Measurements from ENCODE around the gene ERG.

ERG gene

GRCh38 chr21:38389354-38389676 is 109.0 kb downstream of the ERG start:
- Histone ChIP-seq H3K27ac (ENCODE audit: low read depth, low read length) (no peak overlapping the region), H3K9me3 (ENCODE audit: control insufficient read depth in 1 of 2, low read length in 2 of 2) (no peaks in the 10 kb centered on the region), H3K27me3 (ENCODE audit: control insufficient read depth in 1 of 2, insufficient read depth in 2 of 2, low read length in 2 of 2) (peaks cover 3 to 4% of the 10 kb centered on the region in 2 donors), H3K36me3 (ENCODE audit: control insufficient read depth in 1 of 2, insufficient read depth in 2 of 2, low read length in 2 of 2) (no peaks in the 10 kb centered on the region), H3K9ac (ENCODE audit: low read depth in 1 of 2, low read length in 2 of 2) (no peak overlapping the region), H3K4me1 (ENCODE audit: control insufficient read depth in 1 of 2, insufficient read depth in 2 of 2, low read length in 2 of 2) (no peaks in the 10 kb centered on the region), H3K4me3 (ENCODE audit: low read depth in 1 of 2, low read length in 2 of 2) (no peak overlapping the region)

GRCh38 chr21:38388647-38389353 is 109.5 kb downstream of the ERG start:
- H3K9ac ChIP-seq (ENCODE audit: low read depth in 1 of 2, low read length in 2 of 2) = no peak overlapping the region
- H3K27me3 ChIP-seq (ENCODE audit: control insufficient read depth in 1 of 2, insufficient read depth in 2 of 2, low read length in 2 of 2) = peaks cover 3 to 4% of the 10 kb centered on the region in 2 donors
- no peak overlapping the region for H3K4me3 ChIP-seq (ENCODE audit: low read depth in 1 of 2, low read length in 2 of 2)
- no peaks in the 10 kb centered on the region for H3K36me3 ChIP-seq (ENCODE audit: control insufficient read depth in 1 of 2, insufficient read depth in 2 of 2, low read length in 2 of 2)
- H3K27ac ChIP-seq (ENCODE audit: low read depth, low read length) = no peak overlapping the region
- no peaks in the 10 kb centered on the region for H3K9me3 ChIP-seq (ENCODE audit: control insufficient read depth in 1 of 2, low read length in 2 of 2)
- no peaks in the 10 kb centered on the region for H3K4me1 ChIP-seq (ENCODE audit: control insufficient read depth in 1 of 2, insufficient read depth in 2 of 2, low read length in 2 of 2)

DNA sequence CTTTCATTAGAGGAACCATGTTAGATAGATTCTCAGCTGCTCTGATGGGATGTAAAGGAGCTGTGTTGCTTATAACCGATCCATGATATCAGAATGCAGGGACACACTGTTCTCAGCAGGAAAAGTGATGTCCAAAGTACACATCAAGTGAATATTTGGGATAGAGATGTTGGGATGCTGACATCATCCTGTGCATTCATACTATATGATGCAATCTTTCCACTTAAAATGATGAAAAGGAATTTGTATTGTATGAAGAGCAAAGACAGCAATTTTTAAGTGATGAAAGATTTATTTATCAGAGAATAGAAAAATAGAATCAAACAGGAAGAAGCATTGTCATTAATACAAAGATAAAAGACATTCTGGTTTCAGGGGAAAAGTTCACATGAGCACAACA is 110.1 kb downstream of the ERG start:
- Histone ChIP-seq H3K27me3 (ENCODE audit: control insufficient read depth in 1 of 2, insufficient read depth in 2 of 2, low read length in 2 of 2) (peaks cover 3 to 4% of the 10 kb centered on the region in 2 donors), H3K4me1 (ENCODE audit: control insufficient read depth in 1 of 2, insufficient read depth in 2 of 2, low read length in 2 of 2) (no peaks in the 10 kb centered on the region), H3K27ac (ENCODE audit: low read depth, low read length) (no peak overlapping the region), H3K9ac (ENCODE audit: low read depth in 1 of 2, low read length in 2 of 2) (no peak overlapping the region), H3K4me3 (ENCODE audit: low read depth in 1 of 2, low read length in 2 of 2) (no peak overlapping the region), H3K36me3 (ENCODE audit: control insufficient read depth in 1 of 2, insufficient read depth in 2 of 2, low read length in 2 of 2) (no peaks in the 10 kb centered on the region), H3K9me3 (ENCODE audit: control insufficient read depth in 1 of 2, low read length in 2 of 2) (no peaks in the 10 kb centered on the region)

GRCh38 chr21:38386967-38387366 is 111.3 kb downstream of the ERG start:
- Histone ChIP-seq H3K27me3 (ENCODE audit: control insufficient read depth in 1 of 2, insufficient read depth in 2 of 2, low read length in 2 of 2) (peaks cover 3 to 4% of the 10 kb centered on the region in 2 donors), H3K36me3 (ENCODE audit: control insufficient read depth in 1 of 2, insufficient read depth in 2 of 2, low read length in 2 of 2) (no peaks in the 10 kb centered on the region), H3K4me3 (ENCODE audit: low read depth in 1 of 2, low read length in 2 of 2) (no peak overlapping the region), H3K27ac (ENCODE audit: low read depth, low read length) (no peak overlapping the region), H3K4me1 (ENCODE audit: control insufficient read depth in 1 of 2, insufficient read depth in 2 of 2, low read length in 2 of 2) (no peaks in the 10 kb centered on the region), H3K9me3 (ENCODE audit: control insufficient read depth in 1 of 2, low read length in 2 of 2) (no peaks in the 10 kb centered on the region), H3K9ac (ENCODE audit: low read depth in 1 of 2, low read length in 2 of 2) (no peak overlapping the region)

- no peaks in the 10 kb centered on the region for H3K4me1 ChIP-seq (ENCODE audit: control insufficient read depth in 1 of 2, insufficient read depth in 2 of 2, low read length in 2 of 2)
- no peak overlapping the region for H3K4me3 ChIP-seq (ENCODE audit: low read depth in 1 of 2, low read length in 2 of 2)
- no peak overlapping the region for H3K27ac ChIP-seq (ENCODE audit: low read depth, low read length)
- peaks cover 3 to 4% of the 10 kb centered on the region in 2 donors for H3K27me3 ChIP-seq (ENCODE audit: control insufficient read depth in 1 of 2, insufficient read depth in 2 of 2, low read length in 2 of 2)
- H3K9me3 ChIP-seq (ENCODE audit: control insufficient read depth in 1 of 2, low read length in 2 of 2) = no peaks in the 10 kb centered on the region
- H3K36me3 ChIP-seq (ENCODE audit: control insufficient read depth in 1 of 2, insufficient read depth in 2 of 2, low read length in 2 of 2) = no peaks in the 10 kb centered on the region
- no peak overlapping the region for H3K9ac ChIP-seq (ENCODE audit: low read depth in 1 of 2, low read length in 2 of 2)
Measured at GRCh38 chr21:38385427-38386175, 112.7 kb downstream of the ERG start.

GRCh38 chr21:38384675-38385426 is 113.4 kb downstream of the ERG start:
- no peak overlapping the region for H3K9ac ChIP-seq (ENCODE audit: low read depth in 1 of 2, low read length in 2 of 2)
- no peaks in the 10 kb centered on the region for H3K36me3 ChIP-seq (ENCODE audit: control insufficient read depth in 1 of 2, insufficient read depth in 2 of 2, low read length in 2 of 2)
- H3K27me3 ChIP-seq (ENCODE audit: control insufficient read depth in 1 of 2, insufficient read depth in 2 of 2, low read length in 2 of 2) = peaks cover 3 to 4% of the 10 kb centered on the region in 2 donors
- no peak overlapping the region for H3K4me3 ChIP-seq (ENCODE audit: low read depth in 1 of 2, low read length in 2 of 2)
- H3K9me3 ChIP-seq (ENCODE audit: control insufficient read depth in 1 of 2, low read length in 2 of 2) = no peaks in the 10 kb centered on the region
- H3K27ac ChIP-seq (ENCODE audit: low read depth, low read length) = no peak overlapping the region
- no peaks in the 10 kb centered on the region for H3K4me1 ChIP-seq (ENCODE audit: control insufficient read depth in 1 of 2, insufficient read depth in 2 of 2, low read length in 2 of 2)

DNA sequence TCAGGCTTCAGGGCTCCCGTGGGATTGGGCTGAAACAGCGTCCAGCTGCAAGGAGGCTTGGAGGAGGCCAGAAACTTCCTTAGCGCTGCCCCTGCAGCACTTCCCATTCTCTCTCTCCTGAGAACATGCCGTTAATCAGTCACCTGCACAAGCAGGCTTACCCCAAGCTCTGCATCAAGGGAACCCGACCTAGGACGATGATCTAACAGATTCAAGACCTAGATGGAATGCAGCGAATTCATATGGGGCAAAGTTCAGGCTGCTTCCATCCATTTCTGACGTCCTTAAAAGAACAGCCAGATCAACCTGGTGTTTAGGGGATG is 114.1 kb downstream of the ERG start:
- Histone ChIP-seq H3K9ac (ENCODE audit: low read depth in 1 of 2, low read length in 2 of 2) (no peak overlapping the region), H3K4me1 (ENCODE audit: control insufficient read depth in 1 of 2, insufficient read depth in 2 of 2, low read length in 2 of 2) (no peaks in the 10 kb centered on the region), H3K27ac (ENCODE audit: low read depth, low read length) (no peak overlapping the region), H3K36me3 (ENCODE audit: control insufficient read depth in 1 of 2, insufficient read depth in 2 of 2, low read length in 2 of 2) (no peaks in the 10 kb centered on the region), H3K27me3 (ENCODE audit: control insufficient read depth in 1 of 2, insufficient read depth in 2 of 2, low read length in 2 of 2) (peaks cover 3 to 4% of the 10 kb centered on the region in 2 donors), H3K4me3 (ENCODE audit: low read depth in 1 of 2, low read length in 2 of 2) (no peak overlapping the region), H3K9me3 (ENCODE audit: control insufficient read depth in 1 of 2, low read length in 2 of 2) (no peaks in the 10 kb centered on the region)

- no peaks in the 10 kb centered on the region for H3K9me3 ChIP-seq (ENCODE audit: control insufficient read depth in 1 of 2, low read length in 2 of 2)
Measured at GRCh38 chr21:38383411-38384237, 114.7 kb downstream of the ERG start.

GRCh38 chr21:38380481-38381137 is 117.7 kb downstream of the ERG start:
- Histone ChIP-seq H3K36me3 (ENCODE audit: control insufficient read depth in 1 of 2, insufficient read depth in 2 of 2, low read length in 2 of 2) (no peaks in the 10 kb centered on the region), H3K9me3 (ENCODE audit: control insufficient read depth in 1 of 2, low read length in 2 of 2) (no peaks in the 10 kb centered on the region), H3K4me1 (ENCODE audit: control insufficient read depth in 1 of 2, insufficient read depth in 2 of 2, low read length in 2 of 2) (no peaks in the 10 kb centered on the region), H3K9ac (ENCODE audit: low read depth in 1 of 2, low read length in 2 of 2) (no peak overlapping the region), H3K27me3 (ENCODE audit: control insufficient read depth in 1 of 2, insufficient read depth in 2 of 2, low read length in 2 of 2) (no peaks in the 10 kb centered on the region), H3K4me3 (ENCODE audit: low read depth in 1 of 2, low read length in 2 of 2) (no peak overlapping the region), H3K27ac (ENCODE audit: low read depth, low read length) (no peak overlapping the region)

More at GRCh38 chr21:38383411-38384237, 114.7 kb downstream of the ERG start:
- no peak overlapping the region for H3K27ac ChIP-seq (ENCODE audit: low read depth, low read length)
- H3K4me3 ChIP-seq (ENCODE audit: low read depth in 1 of 2, low read length in 2 of 2) = no peak overlapping the region
- H3K4me1 ChIP-seq (ENCODE audit: control insufficient read depth in 1 of 2, insufficient read depth in 2 of 2, low read length in 2 of 2) = no peaks in the 10 kb centered on the region
- no peak overlapping the region for H3K9ac ChIP-seq (ENCODE audit: low read depth in 1 of 2, low read length in 2 of 2)
- no peaks in the 10 kb centered on the region for H3K36me3 ChIP-seq (ENCODE audit: control insufficient read depth in 1 of 2, insufficient read depth in 2 of 2, low read length in 2 of 2)
- H3K27me3 ChIP-seq (ENCODE audit: control insufficient read depth in 1 of 2, insufficient read depth in 2 of 2, low read length in 2 of 2) = peaks cover 3 to 4% of the 10 kb centered on the region in 2 donors
